ENCODE data around the gene TRAF3IP1.
"Not testable (repeated sequence)": the region's sequence is repeated elsewhere in the genome, so short reads cannot be mapped to it uniquely, and the experiment has no call there.

Gene TRAF3IP1

DNA sequence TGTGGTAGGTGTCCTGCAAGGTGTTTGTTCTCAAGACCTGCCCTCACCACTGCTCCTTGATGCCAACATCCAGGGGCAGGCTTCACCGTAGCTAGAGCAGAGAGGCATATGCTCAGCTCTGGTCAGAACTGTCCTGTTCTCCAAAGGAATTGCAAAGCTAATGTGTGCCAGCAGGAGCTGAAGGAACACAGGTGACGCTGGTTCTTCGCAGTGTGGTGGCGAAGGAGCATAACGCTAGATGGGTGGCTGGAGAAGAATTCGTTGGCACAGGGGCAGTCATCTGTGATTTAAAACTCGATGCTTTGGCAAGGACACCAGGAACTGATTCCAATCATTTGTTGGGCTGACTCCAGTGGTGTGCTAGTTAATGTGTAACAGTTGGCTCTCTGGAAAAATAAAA, 20.5 kb upstream of the TRAF3IP1 start:
- no peak overlapping the region for H3K9ac ChIP-seq (ENCODE audit: low read length)
- peaks cover 8% of the 10 kb centered on the region for H3K4me1 ChIP-seq (ENCODE audit: control insufficient read depth, insufficient read depth, low read length)
- H3K9me3 ChIP-seq (ENCODE audit: control insufficient read depth, low read length): no peaks in the 10 kb centered on the region
- DNase-seq (ENCODE audit: low read depth): no peak
- H3K36me3 ChIP-seq (ENCODE audit: control insufficient read depth, insufficient read depth, low read length, severe bottlenecking): no peaks in the 10 kb centered on the region
- peaks cover 20% of the 10 kb centered on the region for H3K27me3 ChIP-seq (replicated peaks; ENCODE audit: control insufficient read depth, insufficient read depth, low read length)
- no peak overlapping the region for H3K4me3 ChIP-seq (ENCODE audit: low read length)

- Histone ChIP-seq H3K4me1 (ENCODE audit: control insufficient read depth, insufficient read depth, low read length) (peaks cover 15% of the 10 kb centered on the region), H3K4me3 (ENCODE audit: low read length) (no peak overlapping the region), H3K9me3 (ENCODE audit: control insufficient read depth, low read length) (no peaks in the 10 kb centered on the region), H3K9ac (ENCODE audit: low read length) (no peak overlapping the region), H3K36me3 (ENCODE audit: control insufficient read depth, insufficient read depth, low read length, severe bottlenecking) (no peaks in the 10 kb centered on the region), H3K27me3 (replicated peaks; ENCODE audit: control insufficient read depth, insufficient read depth, low read length) (peaks cover 8% of the 10 kb centered on the region)
- DNase-seq (ENCODE audit: low read depth): peak; percentile 54
These were observed 18.2 kb upstream of the TRAF3IP1 start for GRCh38 chr2:238302087-238302486.

DNA sequence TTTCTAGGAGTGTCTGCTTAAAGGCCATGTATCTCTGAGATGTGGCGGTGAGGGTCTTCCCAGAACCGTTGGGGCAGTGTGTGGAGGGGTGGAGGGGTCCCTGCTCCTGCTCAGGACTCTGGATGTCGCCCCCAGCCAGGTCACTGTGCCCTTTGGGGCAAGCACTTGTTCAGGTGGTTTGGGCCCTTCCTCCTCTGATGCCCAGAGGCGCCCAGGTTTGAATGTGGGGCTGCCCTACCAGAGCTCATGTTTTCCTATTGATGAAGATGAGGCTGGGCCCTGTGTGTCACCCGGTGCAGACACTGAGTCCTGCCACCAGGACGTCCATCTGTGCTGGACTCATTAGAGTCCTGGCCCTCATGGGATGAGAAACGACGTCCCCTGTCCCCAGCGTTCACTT, 17.6 kb upstream of the TRAF3IP1 start:
- H3K36me3 ChIP-seq (ENCODE audit: control insufficient read depth, insufficient read depth, low read length, severe bottlenecking): no peaks in the 10 kb centered on the region
- H3K9ac ChIP-seq (ENCODE audit: low read length): no peak overlapping the region
- no peak overlapping the region for H3K4me3 ChIP-seq (ENCODE audit: low read length)
- peaks cover 5% of the 10 kb centered on the region for H3K27me3 ChIP-seq (replicated peaks; ENCODE audit: control insufficient read depth, insufficient read depth, low read length)
- no peak for DNase-seq (ENCODE audit: low read depth)
- peaks cover 15% of the 10 kb centered on the region for H3K4me1 ChIP-seq (ENCODE audit: control insufficient read depth, insufficient read depth, low read length)
- no peaks in the 10 kb centered on the region for H3K9me3 ChIP-seq (ENCODE audit: control insufficient read depth, low read length)

GRCh38 chr2:238304116-238304515, 16.2 kb upstream of the TRAF3IP1 start:
- H3K27me3 ChIP-seq (replicated peaks; ENCODE audit: control insufficient read depth, insufficient read depth, low read length): peaks cover 5% of the 10 kb centered on the region
- peaks cover 15% of the 10 kb centered on the region for H3K4me1 ChIP-seq (ENCODE audit: control insufficient read depth, insufficient read depth, low read length)
- H3K9me3 ChIP-seq (ENCODE audit: control insufficient read depth, low read length): no peaks in the 10 kb centered on the region
- no peak overlapping the region for H3K9ac ChIP-seq (ENCODE audit: low read length)
- H3K36me3 ChIP-seq (ENCODE audit: control insufficient read depth, insufficient read depth, low read length, severe bottlenecking): no peaks in the 10 kb centered on the region
- H3K4me3 ChIP-seq (ENCODE audit: low read length): no peak overlapping the region
- no peak for DNase-seq (ENCODE audit: low read depth)

DNA sequence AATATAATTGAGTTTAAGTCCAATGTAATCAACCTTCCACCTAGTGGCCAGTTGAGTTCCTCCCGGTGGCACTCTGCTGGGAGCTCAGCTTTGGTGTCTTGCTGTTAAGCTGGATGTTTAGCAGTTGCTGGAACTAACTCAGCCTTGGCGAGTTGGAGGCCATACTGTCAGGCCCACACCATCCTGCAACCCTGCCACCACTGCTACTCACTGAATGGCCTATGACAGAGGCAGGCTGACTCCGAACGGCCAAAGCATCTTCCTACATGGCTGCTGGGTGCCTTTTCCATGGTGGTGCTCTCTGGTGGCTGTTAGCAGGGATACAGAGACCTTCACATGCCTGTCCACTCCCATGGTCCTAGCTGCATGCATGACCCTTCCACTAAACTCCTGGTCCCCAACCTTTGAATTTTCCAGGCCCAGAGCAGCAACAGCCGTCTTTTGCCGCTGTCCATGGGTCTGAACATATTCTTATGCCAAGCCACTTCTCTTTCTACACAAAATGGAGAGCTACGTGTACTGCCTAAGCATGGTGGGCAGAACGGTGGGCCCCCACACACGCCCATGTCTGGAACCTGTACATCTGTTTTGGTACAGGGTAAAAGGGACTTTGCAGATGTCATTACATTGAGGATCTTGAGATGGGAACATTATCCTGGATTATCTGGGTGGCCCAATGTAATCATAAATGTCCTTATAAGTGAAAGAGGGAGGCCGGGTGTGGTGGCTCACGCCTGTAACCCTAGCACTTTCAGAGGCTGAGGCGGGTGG, 15.0 kb upstream of the TRAF3IP1 start:
- no peaks in the 10 kb centered on the region for H3K9me3 ChIP-seq (ENCODE audit: control insufficient read depth, low read length)
- H3K36me3 ChIP-seq (ENCODE audit: control insufficient read depth, insufficient read depth, low read length, severe bottlenecking): no peaks in the 10 kb centered on the region
- no peak overlapping the region for H3K4me3 ChIP-seq (ENCODE audit: low read length)
- no peak overlapping the region for H3K9ac ChIP-seq (ENCODE audit: low read length)
- peaks cover 12% of the 10 kb centered on the region for H3K4me1 ChIP-seq (ENCODE audit: control insufficient read depth, insufficient read depth, low read length)
- no peak for DNase-seq (ENCODE audit: low read depth)
- peaks cover 5% of the 10 kb centered on the region for H3K27me3 ChIP-seq (replicated peaks; ENCODE audit: control insufficient read depth, insufficient read depth, low read length)

GRCh38 chr2:238305965-238306671, 14.2 kb upstream of the TRAF3IP1 start:
- H3K4me1 ChIP-seq (ENCODE audit: control insufficient read depth, insufficient read depth, low read length): peaks cover 7% of the 10 kb centered on the region
- DNase-seq (ENCODE audit: low read depth): no peak

DNA sequence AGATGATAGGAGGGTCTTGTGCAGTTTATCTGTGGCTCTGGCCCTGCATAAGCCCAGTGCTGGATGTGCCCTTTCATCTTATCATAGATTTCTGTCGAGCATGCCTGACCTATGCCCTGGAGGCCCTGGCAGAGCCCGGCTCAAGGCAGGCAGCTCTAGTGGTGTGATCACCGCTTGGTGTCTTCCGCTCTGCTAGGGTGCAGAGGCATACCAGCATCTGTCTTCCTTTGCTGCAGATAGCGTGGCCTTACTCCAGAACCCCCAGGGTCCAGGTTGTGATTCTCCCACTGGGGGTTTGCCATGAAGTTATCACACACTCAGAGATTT, 13.7 kb upstream of the TRAF3IP1 start:
- H3K36me3 ChIP-seq (ENCODE audit: control insufficient read depth, insufficient read depth, low read length, severe bottlenecking): no peaks in the 10 kb centered on the region

More at GRCh38 chr2:238305965-238306671, 14.2 kb upstream of the TRAF3IP1 start:
- H3K36me3 ChIP-seq (ENCODE audit: control insufficient read depth, insufficient read depth, low read length, severe bottlenecking): no peaks in the 10 kb centered on the region
- H3K27me3 ChIP-seq (replicated peaks; ENCODE audit: control insufficient read depth, insufficient read depth, low read length): peaks cover 5% of the 10 kb centered on the region
- no peak overlapping the region for H3K9ac ChIP-seq (ENCODE audit: low read length)
- H3K9me3 ChIP-seq (ENCODE audit: control insufficient read depth, low read length): no peaks in the 10 kb centered on the region
- H3K4me3 ChIP-seq (ENCODE audit: low read length): no peak overlapping the region

DNA sequence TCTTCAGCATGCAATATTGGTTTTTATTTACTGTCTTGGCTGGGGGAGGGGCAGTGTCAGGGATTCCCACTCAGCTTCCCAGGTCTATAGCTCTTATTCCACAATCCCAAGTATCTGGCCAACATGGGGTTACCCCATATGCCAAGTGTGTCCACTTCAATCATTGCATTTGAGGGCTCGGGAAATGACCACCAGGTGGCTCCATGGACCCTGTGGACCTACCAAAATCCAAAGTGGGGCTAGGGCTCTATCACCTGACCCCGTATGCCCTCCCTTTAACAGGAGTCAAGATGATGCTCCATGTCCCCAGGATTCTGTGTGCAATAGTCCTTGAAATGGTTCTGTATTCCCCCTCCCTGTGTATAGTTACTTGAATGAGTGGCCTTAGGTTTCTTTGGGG, 12.1 kb upstream of the TRAF3IP1 start:
- H3K27me3 ChIP-seq (replicated peaks; ENCODE audit: control insufficient read depth, insufficient read depth, low read length): peaks cover 5% of the 10 kb centered on the region
- H3K4me3 ChIP-seq (ENCODE audit: low read length): no peak overlapping the region
- H3K9ac ChIP-seq (ENCODE audit: low read length): no peak overlapping the region
- H3K36me3 ChIP-seq (ENCODE audit: control insufficient read depth, insufficient read depth, low read length, severe bottlenecking): no peaks in the 10 kb centered on the region
- H3K4me1 ChIP-seq (ENCODE audit: control insufficient read depth, insufficient read depth, low read length): peaks cover 7% of the 10 kb centered on the region
- H3K9me3 ChIP-seq (ENCODE audit: control insufficient read depth, low read length): no peaks in the 10 kb centered on the region
- DNase-seq (ENCODE audit: low read depth): no peak

More for the DNA sequence above, 13.7 kb upstream of the TRAF3IP1 start:
- no peak for DNase-seq (ENCODE audit: low read depth)
- Histone ChIP-seq H3K27me3 (replicated peaks; ENCODE audit: control insufficient read depth, insufficient read depth, low read length) (peaks cover 5% of the 10 kb centered on the region), H3K9me3 (ENCODE audit: control insufficient read depth, low read length) (no peaks in the 10 kb centered on the region), H3K9ac (ENCODE audit: low read length) (no peak overlapping the region), H3K4me3 (ENCODE audit: low read length) (no peak overlapping the region), H3K4me1 (ENCODE audit: control insufficient read depth, insufficient read depth, low read length) (peaks cover 7% of the 10 kb centered on the region)

DNA sequence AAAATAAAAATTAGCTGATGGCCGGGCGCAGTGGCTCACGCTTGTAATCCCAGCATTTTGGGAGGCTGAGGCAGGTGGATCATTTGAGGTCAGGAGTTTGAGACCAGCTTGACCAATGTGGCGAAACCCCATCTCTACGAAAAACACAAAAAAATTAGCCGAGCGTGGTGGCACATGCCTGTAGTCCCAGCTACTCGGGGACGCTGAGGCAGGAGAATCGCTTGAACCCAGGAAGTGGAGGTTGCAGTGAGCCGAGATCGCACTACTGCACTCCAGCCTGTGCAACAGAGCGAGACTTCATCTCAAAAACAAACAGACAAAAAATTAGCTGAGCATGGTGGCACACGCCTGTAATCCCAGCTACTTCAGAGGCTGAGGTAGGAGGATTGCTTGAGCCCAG, 9.6 kb upstream of the TRAF3IP1 start:
- H3K4me1 ChIP-seq (ENCODE audit: control insufficient read depth, insufficient read depth, low read length); DNase-seq (ENCODE audit: low read depth); H3K9me3 ChIP-seq (ENCODE audit: control insufficient read depth, low read length); H3K36me3 ChIP-seq (ENCODE audit: control insufficient read depth, insufficient read depth, low read length, severe bottlenecking); H3K27me3 ChIP-seq (replicated peaks; ENCODE audit: control insufficient read depth, insufficient read depth, low read length); H3K9ac ChIP-seq (ENCODE audit: low read length); H3K4me3 ChIP-seq (ENCODE audit: low read length): not testable (repeated sequence)

DNA sequence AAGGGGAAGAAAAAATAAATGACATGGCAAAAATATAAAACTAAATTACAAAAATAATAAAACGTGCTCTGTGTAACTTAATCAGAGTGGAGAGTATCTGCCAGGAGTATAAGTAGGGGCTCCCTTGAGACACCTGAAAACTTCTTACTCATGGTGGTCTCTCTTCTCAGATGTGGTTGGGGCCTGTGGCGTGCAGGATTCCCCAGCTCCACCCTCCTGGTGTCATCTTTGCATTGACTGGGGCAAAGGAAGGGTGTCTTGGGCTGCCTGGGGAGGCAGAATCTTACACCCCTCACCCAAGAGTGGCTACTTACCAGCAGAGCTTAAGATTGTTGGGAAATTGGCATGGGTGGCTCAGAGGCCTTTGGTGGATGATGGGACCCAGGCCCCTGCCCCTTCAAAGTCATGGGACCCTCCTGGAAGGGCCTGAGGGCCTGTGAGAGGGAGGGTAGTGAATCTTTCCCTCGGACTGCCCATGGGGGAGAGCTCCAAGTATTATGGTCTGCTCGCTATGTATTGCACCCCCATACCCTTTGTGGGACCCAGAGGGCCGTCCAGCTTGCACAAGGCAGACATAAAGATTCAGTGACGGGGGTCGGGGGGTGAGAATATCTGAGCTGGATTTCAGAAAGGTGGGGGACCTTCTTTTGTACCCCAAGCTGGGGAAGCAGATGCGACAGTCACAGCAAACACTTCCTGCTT, 6.9 kb upstream of the TRAF3IP1 start:
- Histone ChIP-seq H3K27me3 (replicated peaks; ENCODE audit: control insufficient read depth, insufficient read depth, low read length) (peaks cover 5% of the 10 kb centered on the region), H3K9me3 (ENCODE audit: control insufficient read depth, low read length) (no peaks in the 10 kb centered on the region), H3K4me1 (ENCODE audit: control insufficient read depth, insufficient read depth, low read length) (no peaks in the 10 kb centered on the region), H3K9ac (ENCODE audit: low read length) (no peak overlapping the region), H3K4me3 (ENCODE audit: low read length) (no peak overlapping the region), H3K36me3 (ENCODE audit: control insufficient read depth, insufficient read depth, low read length, severe bottlenecking) (no peaks in the 10 kb centered on the region)
- no peak for DNase-seq (ENCODE audit: low read depth)

DNA sequence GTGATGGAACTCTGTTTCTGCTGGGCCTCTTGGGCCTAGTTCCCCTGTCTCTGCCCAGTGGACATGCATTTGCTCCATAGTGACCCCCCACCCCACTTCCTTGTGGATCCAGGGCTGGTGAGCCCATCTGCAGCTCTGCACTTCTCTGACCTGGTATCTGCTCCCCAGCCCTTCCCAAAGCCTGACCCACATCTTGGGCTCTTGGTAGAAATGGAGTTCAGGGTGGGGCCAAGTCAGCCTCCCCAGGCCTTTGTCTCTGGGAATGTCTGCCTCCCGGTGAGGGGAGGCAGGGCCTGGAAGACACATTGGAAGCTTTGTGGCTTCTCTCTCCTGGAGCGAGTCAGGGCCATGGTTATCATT, 6.3 kb upstream of the TRAF3IP1 start:
- H3K36me3 ChIP-seq (ENCODE audit: control insufficient read depth, insufficient read depth, low read length, severe bottlenecking): no peaks in the 10 kb centered on the region
- no peaks in the 10 kb centered on the region for H3K9me3 ChIP-seq (ENCODE audit: control insufficient read depth, low read length)
- H3K9ac ChIP-seq (ENCODE audit: low read length): no peak overlapping the region
- H3K4me3 ChIP-seq (ENCODE audit: low read length): no peak overlapping the region
- peaks cover 5% of the 10 kb centered on the region for H3K27me3 ChIP-seq (replicated peaks; ENCODE audit: control insufficient read depth, insufficient read depth, low read length)
- no peaks in the 10 kb centered on the region for H3K4me1 ChIP-seq (ENCODE audit: control insufficient read depth, insufficient read depth, low read length)
- DNase-seq (ENCODE audit: low read depth): no peak
